GM18520 (cell line): ENCODE measurements around the gene ABO.
"Not testable (repeated sequence)": the region's sequence is repeated elsewhere in the genome, so short reads cannot be mapped to it uniquely, and the experiment has no call there.

ENCODE experiments used
- ATAC-seq: cut with Tn5 transposase; IDR thresholded peaks from one replicate; pipeline ENCODE4 v1.9.1; 2021; ENCODE audit not compliant: unreplicated experiment

The ABO gene

GRCh38 chr9:133226219-133227171, 48.5 kb downstream of the ABO start:
- ATAC-seq = no peak

GRCh38 chr9:133225171-133226011, 49.6 kb downstream of the ABO start:
- ATAC-seq = no peak

GRCh38 chr9:133224762-133225161, 50.2 kb downstream of the ABO start:
- no peak for ATAC-seq

- not testable (repeated sequence) for ATAC-seq
These were observed 51.7 kb downstream of the ABO start for GRCh38 chr9:133223159-133223756.

- not testable (repeated sequence) for ATAC-seq
These were observed 53.0 kb downstream of the ABO start for GRCh38 chr9:133221994-133222393.

- no peak for ATAC-seq
These were observed 53.7 kb downstream of the ABO start for GRCh38 chr9:133221177-133221809.

- ATAC-seq = not testable (repeated sequence)
These were observed 56.7 kb downstream of the ABO start for GRCh38 chr9:133218049-133218975.

- ATAC-seq = not testable (repeated sequence)
These were observed 57.5 kb downstream of the ABO start for GRCh38 chr9:133217333-133217988.

GRCh38 chr9:133214276-133214675, 60.7 kb downstream of the ABO start:
- ATAC-seq = not testable (repeated sequence)

GRCh38 chr9:133210609-133211008, 64.4 kb downstream of the ABO start:
- ATAC-seq = no peak

- no peak for ATAC-seq
These were observed 64.8 kb downstream of the ABO start for GRCh38 chr9:133210202-133210532.

- ATAC-seq = not testable (repeated sequence)
These were observed 65.4 kb downstream of the ABO start for GRCh38 chr9:133209327-133210201.

- not testable (repeated sequence) for ATAC-seq
These were observed 66.1 kb downstream of the ABO start, which contains the start of gene OBP2B for GRCh38 chr9:133208880-133209300. OBP2B (minus strand) TSS chr9:133209250; CDS start chr9:133209199, 51 bp downstream.

- ATAC-seq = not testable (repeated sequence)
These were observed 66.7 kb downstream of the ABO start for GRCh38 chr9:133208171-133208879.

GRCh38 chr9:133207540-133208170, 67.3 kb downstream of the ABO start:
- no peak for ATAC-seq

- ATAC-seq = no peak
These were observed 67.9 kb downstream of the ABO start for GRCh38 chr9:133207021-133207531.
